Measurements from ENCODE around the gene AIG1. TPM values are rescaled to one million over a fixed set of nuclear protein-coding genes. Genes with fewer than 3 reads are reported as not detected.

Gene AIG1
- total RNA-seq, 2 donors from 2014 or later: 32.9 to 53.6 TPM

- TF ChIP-seq CTCF (IDR thresholded peaks at IDR 0.05): no peak
- DNase-seq (ENCODE audit: low spot score): no peak
- ATAC-seq (ENCODE audit: insufficient number of reproducible peaks, low FRiP score, low read depth): no peak
- Histone ChIP-seq H3K9me3 (no peaks in the 10 kb centered on the region), H3K27me3 (replicated peaks; ENCODE audit: insufficient read depth) (no peaks in the 10 kb centered on the region), H3K27ac (no peak overlapping the region), H3K36me3 (no peaks in the 10 kb centered on the region), H3K4me1 (ENCODE audit: control insufficient read depth in 1 of 2, low read depth in 2 of 2) (no peaks in the 10 kb centered on the region), H3K4me3 (no peak overlapping the region)
These were observed 315.7 kb downstream of the AIG1 start for GRCh38 chr6:143376375-143376774.

- no peak overlapping the region for H3K27ac ChIP-seq
- no peak overlapping the region for H3K4me3 ChIP-seq
- no peaks in the 10 kb centered on the region for H3K27me3 ChIP-seq (replicated peaks; ENCODE audit: insufficient read depth)
- H3K9me3 ChIP-seq: no peaks in the 10 kb centered on the region
- no peak for TF ChIP-seq CTCF (IDR thresholded peaks at IDR 0.05)
- ATAC-seq (ENCODE audit: insufficient number of reproducible peaks, low FRiP score, low read depth) (no peak), DNase-seq (ENCODE audit: low spot score) (no peak)
- no peaks in the 10 kb centered on the region for H3K4me1 ChIP-seq (ENCODE audit: control insufficient read depth in 1 of 2, low read depth in 2 of 2)
- H3K36me3 ChIP-seq: no peaks in the 10 kb centered on the region
These were observed 316.2 kb downstream of the AIG1 start for GRCh38 chr6:143376861-143377260.

GRCh38 chr6:143385636-143386035 lies 324.9 kb downstream of the AIG1 start:
- no peak for DNase-seq (ENCODE audit: low spot score)
- H3K36me3 ChIP-seq: no peaks in the 10 kb centered on the region
- no peak for ATAC-seq (ENCODE audit: insufficient number of reproducible peaks, low FRiP score, low read depth)
- no peak for TF ChIP-seq CTCF (IDR thresholded peaks at IDR 0.05)
- H3K4me3 ChIP-seq: no peak overlapping the region
- no peaks in the 10 kb centered on the region for H3K9me3 ChIP-seq
- no peaks in the 10 kb centered on the region for H3K27me3 ChIP-seq (replicated peaks; ENCODE audit: insufficient read depth)
- H3K27ac ChIP-seq: no peak overlapping the region
- no peaks in the 10 kb centered on the region for H3K4me1 ChIP-seq (ENCODE audit: control insufficient read depth in 1 of 2, low read depth in 2 of 2)

- no peaks in the 10 kb centered on the region for H3K4me1 ChIP-seq (ENCODE audit: control insufficient read depth in 1 of 2, low read depth in 2 of 2)
- no peak for TF ChIP-seq CTCF (IDR thresholded peaks at IDR 0.05)
- no peaks in the 10 kb centered on the region for H3K27me3 ChIP-seq (replicated peaks; ENCODE audit: insufficient read depth)
- no peaks in the 10 kb centered on the region for H3K9me3 ChIP-seq
- H3K36me3 ChIP-seq: no peaks in the 10 kb centered on the region
- H3K4me3 ChIP-seq: no peak overlapping the region
- DNase-seq (ENCODE audit: low spot score): no peak
- no peak for ATAC-seq (ENCODE audit: insufficient number of reproducible peaks, low FRiP score, low read depth)
- H3K27ac ChIP-seq: no peak overlapping the region
These were observed 329.6 kb downstream of the AIG1 start for GRCh38 chr6:143390278-143390677.

Other genes starting within 250 kb of the AIG1 start
- 10 to 100 TPM; 32.9 to 51.7 TPM for gene HIVEP2, start 115.7 kb upstream of the AIG1 start, total RNA-seq

Data from thoracic aorta (tissue), 2 donors.